OCI-LY7 (cell line): ENCODE measurements around the gene ATP11C. TPM values are rescaled to one million over a fixed set of nuclear protein-coding genes. Genes with fewer than 3 reads are reported as not detected.
"Not testable (repeated sequence)": the region's sequence is repeated elsewhere in the genome, so short reads cannot be mapped to it uniquely, and the experiment has no call there.

Experiments used
- BruUV-seq: library from RNA; stranded (reverse); fragments of 400-500 nt; replicated peaks from 2 replicates; lab custom pipeline; 2021; lab: Mats Ljungman, UMichigan
- CTCF ChIA-PET: fragments of 300-600 bp; sonication (Branson Sonifier 250); formaldehyde crosslinking; loops from one replicate; lab custom pipeline; 2022; ENCODE audit warnings: antibody characterized with exemption; ENCODE audit not compliant: unreplicated experiment; lab: Charles Lee
- POLR2A ChIA-PET: fragments of 300-600 bp; sonication (Branson Sonifier 250); formaldehyde crosslinking; loops from one replicate; lab custom pipeline; 2022; ENCODE audit warnings: antibody characterized with exemption; lab: Charles Lee
- DNase-seq: peaks from one replicate; pipeline ENCODE4 v3.0.0-alpha.2; 2015; ENCODE audit warnings: low spot score
- H2AFZ ChIP-seq: fragments of 200-600 bp; sonication (generic), shearing (Covaris generic); 2 replicates; pipeline ENCODE4 v1.6.1; 2014; ENCODE audit warnings: mild to moderate bottlenecking, antibody characterized with exemption, low read length, moderate library complexity
- H3K27ac ChIP-seq: fragments of 200-600 bp; sonication (generic); 2 replicates; pipeline ENCODE4 v1.5.1; 2014; ENCODE audit warnings: mixed run types, low read depth, mild to moderate bottlenecking, moderate library complexity, low read length, inconsistent platforms; ENCODE audit not compliant: poor library complexity, severe bottlenecking
- H3K36me3 ChIP-seq: fragments of 200-600 bp; sonication (generic); 2 replicates; pipeline ENCODE4 v1.6.1; 2014; ENCODE audit warnings: mild to moderate bottlenecking, antibody characterized with exemption, low read length, moderate library complexity, mixed read lengths; ENCODE audit not compliant: insufficient read depth
- H3K4me1 ChIP-seq: fragments of 200-600 bp; sonication (generic); 2 replicates; pipeline ENCODE4 v1.5.1; 2014; ENCODE audit warnings: mild to moderate bottlenecking, low read length; ENCODE audit not compliant: insufficient read depth, poor library complexity, severe bottlenecking
- H3K4me2 ChIP-seq: fragments of 200-600 bp; sonication (generic); 2 replicates; pipeline ENCODE4 v1.6.1; 2014; ENCODE audit warnings: mild to moderate bottlenecking, low read length
- H3K4me3 ChIP-seq: fragments of 200-600 bp; sonication (generic); 2 replicates; pipeline ENCODE4 v1.5.1; 2014; ENCODE audit warnings: mild to moderate bottlenecking, low read depth, low read length; ENCODE audit not compliant: poor library complexity, severe bottlenecking
- H3K79me2 ChIP-seq: fragments of 200-600 bp; sonication (generic); 2 replicates; pipeline ENCODE4 v1.6.1; 2016; ENCODE audit warnings: low read depth, mild to moderate bottlenecking, low read length, moderate library complexity, mixed read lengths; ENCODE audit not compliant: insufficient read depth
- H3K9me2 ChIP-seq: fragments of 200-600 bp; sonication (generic); 2 replicates; pipeline ENCODE4 v1.6.1; 2016; ENCODE audit warnings: mild to moderate bottlenecking, low read length, mixed read lengths; ENCODE audit not compliant: insufficient read depth
- H3K9me3 ChIP-seq: fragments of 200-600 bp; sonication (generic); 2 replicates; pipeline ENCODE4 v1.6.1; 2014; ENCODE audit warnings: mild to moderate bottlenecking, mixed run types, low read length, mixed read lengths
- H4K20me1 ChIP-seq: fragments of 200-600 bp; sonication (generic); 2 replicates; pipeline ENCODE4 v1.6.1; 2014; ENCODE audit warnings: mild to moderate bottlenecking, antibody characterized with exemption, low read length, moderate library complexity, mixed read lengths; ENCODE audit not compliant: insufficient read depth
- CTCF ChIP-seq: fragments of 200-600 bp; sonication (generic); conservative IDR thresholded peaks from 2 replicates; pipeline ENCODE4 v1.5.1; 2014; ENCODE audit warnings: mild to moderate bottlenecking, antibody characterized with exemption, low read length, moderate library complexity, mixed read lengths
- EZH2phosphoT487 ChIP-seq: fragments of 200-600 bp; sonication (generic); IDR thresholded peaks from 2 replicates; pipeline ENCODE4 v1.6.1; 2018; ENCODE audit warnings: low read depth, borderline replicate concordance, mild to moderate bottlenecking, mixed run types, antibody characterized with exemption, low read length, moderate library complexity, mixed read lengths
- intact Hi-C: fragments of 100-400 bp; cut with micrococcal nuclease; formaldehyde crosslinking; loops from one replicate; pipeline ENCODE4 v1.10.0; 2022; ENCODE audit not compliant: unreplicated experiment
- total RNA-seq, 2 experiments: library from RNA; depleted of rRNA in 1 of 2; stranded (reverse); fragments of >200 nt in 1 of 2; shearing (Covaris generic) in 1 of 2; gene quantifications; 2 replicates each; pipeline ENCODE4 v1.2.3, GENCODE V29; 2014 to 2022

ATP11C gene
- total RNA-seq, 2 experiments from 2014 or later, result 20.9 to 25.2 TPM

GRCh38 chrX:139924069-139924695 is 8.7 kb downstream of the ATP11C start:
- no peak overlapping the region for H3K27ac ChIP-seq
- no peaks in the 10 kb centered on the region for H3K9me3 ChIP-seq
- DNase-seq, result no peak
- no peak overlapping the region for H3K4me3 ChIP-seq
- H3K4me1 ChIP-seq, result peaks cover 1% of the 10 kb centered on the region
- no peaks in the 10 kb centered on the region for H4K20me1 ChIP-seq
- no peak overlapping the region for H3K4me2 ChIP-seq
- ChIA-PET POLR2A (interaction anchor here (1.2 kb wide), 1 partner anchor 33 kb away, joined by 3 read pairs; no protein-coding TSS in a partner anchor), CTCF (no interaction called here)
- no peaks in the 10 kb centered on the region for H3K9me2 ChIP-seq
- intact Hi-C loops, result no loop called here
- no peak for TF ChIP-seq EZH2phosphoT487
- no peak for TF ChIP-seq CTCF
- H3K36me3 ChIP-seq, result peaks cover 6% of the 10 kb centered on the region; the same call in 1 of the 2 replicates
- BruUV-seq, result no TSS peak
- peaks cover 34% of the 10 kb centered on the region for H3K79me2 ChIP-seq
- no peak overlapping the region for H2AFZ ChIP-seq

- DNase-seq, H3K9me2 ChIP-seq, BruUV-seq, H2AFZ ChIP-seq, CTCF ChIA-PET, H3K27ac ChIP-seq, H3K9me3 ChIP-seq, H3K36me3 ChIP-seq, H3K4me1 ChIP-seq, H3K4me2 ChIP-seq, intact Hi-C loops, H4K20me1 ChIP-seq, H3K4me3 ChIP-seq: not testable (repeated sequence)
- H3K79me2 ChIP-seq, result peaks cover 16% of the 10 kb centered on the region; the same call in 1 of the 2 replicates
- POLR2A ChIA-PET, result interaction anchor here (0.6 kb wide), 1 partner anchor 43 kb away, joined by 6 read pairs; no protein-coding TSS in a partner anchor
Observed at GRCh38 chrX:139921142-139921541, 11.7 kb downstream of the ATP11C start.

GRCh38 chrX:139920316-139920715 is 12.5 kb downstream of the ATP11C start:
- H3K36me3 ChIP-seq, result peaks cover 6% of the 10 kb centered on the region; the same call in 1 of the 2 replicates
- CTCF ChIA-PET, result no interaction called here
- H3K4me3 ChIP-seq, result no peak overlapping the region
- no peak for DNase-seq
- POLR2A ChIA-PET, result interaction anchor here (0.7 kb wide), 1 partner anchor 169 kb away, joined by 5 read pairs; no protein-coding TSS in a partner anchor
- no peaks in the 10 kb centered on the region for H3K9me3 ChIP-seq
- no peak overlapping the region for H2AFZ ChIP-seq
- no peak overlapping the region for H3K27ac ChIP-seq
- no TSS peak for BruUV-seq
- peaks cover 7% of the 10 kb centered on the region; the same call in 1 of the 2 replicates for H3K79me2 ChIP-seq
- intact Hi-C loops, result no loop called here
- TF ChIP-seq CTCF (no peak), EZH2phosphoT487 (no peak)
- H3K4me1 ChIP-seq, result no peaks in the 10 kb centered on the region
- no peaks in the 10 kb centered on the region for H4K20me1 ChIP-seq
- H3K9me2 ChIP-seq, result no peaks in the 10 kb centered on the region
- no peak overlapping the region for H3K4me2 ChIP-seq
